HEK293T (cell line): Measurements from ENCODE around the gene FLT4.

Experiments used
- ARNT ChIP-seq: fragments of 450-650 bp; IDR thresholded peaks from 2 replicates; pipeline ENCODE4 v1.6.1; 2017; ENCODE audit warnings: mild to moderate bottlenecking
- BHLHE40 ChIP-seq: fragments of 450-650 bp; IDR thresholded peaks from 2 replicates; pipeline ENCODE4 v1.6.1; 2016; ENCODE audit warnings: mild to moderate bottlenecking, moderate library complexity, borderline replicate concordance
- CTBP1 ChIP-seq: fragments of 450-650 bp; IDR thresholded peaks from 2 replicates; pipeline ENCODE4 v1.6.1; 2016; ENCODE audit warnings: borderline replicate concordance
- ELF4 ChIP-seq: fragments of 450-650 bp; IDR thresholded peaks from 2 replicates; pipeline ENCODE4 v1.6.1; 2017; ENCODE audit warnings: antibody characterized with exemption
- FOXA1 ChIP-seq: fragments of 450-650 bp; IDR thresholded peaks from 2 replicates; pipeline ENCODE4 v1.6.1; 2016; ENCODE audit warnings: mild to moderate bottlenecking
- FOXK2 ChIP-seq: fragments of 450-650 bp; IDR thresholded peaks from 2 replicates; pipeline ENCODE4 v1.6.1; 2016; ENCODE audit warnings: mild to moderate bottlenecking
- HDGF ChIP-seq: fragments of 450-650 bp; IDR thresholded peaks from 2 replicates; pipeline ENCODE4 v1.6.1; 2017; ENCODE audit warnings: antibody characterized with exemption, borderline replicate concordance
- L3MBTL2 ChIP-seq: fragments of 450-650 bp; conservative IDR thresholded peaks from 2 replicates; pipeline ENCODE4 v1.6.1; 2016; ENCODE audit warnings: mild to moderate bottlenecking
- PKNOX1 ChIP-seq: fragments of 450-650 bp; IDR thresholded peaks from 2 replicates; pipeline ENCODE4 v1.6.1; 2016
- SP1 ChIP-seq: fragments of 450-650 bp; IDR thresholded peaks from 2 replicates; pipeline ENCODE4 v1.6.1; 2017
- SUZ12 ChIP-seq: fragments of 450-650 bp; IDR thresholded peaks from 2 replicates; pipeline ENCODE4 v1.6.1; 2016; ENCODE audit warnings: mild to moderate bottlenecking
- TARDBP ChIP-seq: fragments of 450-650 bp; IDR thresholded peaks from 2 replicates; pipeline ENCODE4 v1.6.1; 2016
- ZNF384 ChIP-seq: fragments of 450-650 bp; IDR thresholded peaks from 2 replicates; pipeline ENCODE4 v1.6.1; 2016

GRCh38 chr5:180625791-180626660 lies 23.4 kb downstream of the FLT4 start:
- TF ChIP-seq CTBP1 = no peak
- no peak for TF ChIP-seq ARNT
- TF ChIP-seq SP1 = no peak
- no peak for TF ChIP-seq TARDBP
- TF ChIP-seq FOXA1 = no peak
- no peak for TF ChIP-seq FOXK2
- TF ChIP-seq ELF4 = no peak
- no peak for TF ChIP-seq ZNF384
- no peak for TF ChIP-seq PKNOX1
- no peak for TF ChIP-seq BHLHE40
- no peak for TF ChIP-seq L3MBTL2
- no peak for TF ChIP-seq SUZ12
- no peak for TF ChIP-seq HDGF
